ENCODE measurements around the gene DSCAML1.

DSCAML1 gene

DNA sequence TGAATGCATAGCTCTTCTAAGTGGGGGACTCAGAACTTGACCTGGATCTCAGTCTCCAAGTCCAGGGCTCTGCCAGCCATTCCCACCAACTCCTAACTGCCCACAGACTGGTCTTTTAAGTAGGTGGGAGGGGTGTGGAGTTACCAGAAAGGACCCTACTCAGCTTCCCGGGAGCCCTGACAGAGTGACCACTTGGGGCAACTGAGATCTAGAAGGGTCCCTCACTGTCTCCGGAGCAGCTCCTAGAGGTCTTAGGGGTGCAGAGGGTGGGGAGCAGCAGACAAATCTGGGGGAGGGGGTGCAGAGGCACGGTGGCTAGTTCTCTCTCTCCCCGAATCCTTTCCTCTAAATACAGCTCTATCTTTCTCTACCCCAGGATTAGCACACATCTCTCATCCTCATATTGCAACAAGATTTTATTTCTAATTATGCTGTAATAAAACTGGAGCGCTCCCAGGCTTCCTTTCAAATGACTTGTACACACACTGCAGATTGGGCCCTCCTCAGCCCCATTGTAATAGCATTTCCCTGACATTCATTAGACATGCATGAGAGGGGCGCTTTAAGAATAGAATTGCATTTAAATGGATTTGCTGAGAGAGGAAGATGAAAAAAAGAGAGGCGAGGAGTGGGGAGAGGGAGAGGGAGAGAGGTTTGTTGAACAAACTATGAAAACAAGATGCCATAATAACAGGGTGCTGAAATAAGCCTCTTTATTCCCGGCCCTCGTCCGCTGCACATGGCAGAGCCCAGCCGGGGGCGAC is 250.4 kb downstream of the DSCAML1 start:
- no peak for DNase-seq

DNA sequence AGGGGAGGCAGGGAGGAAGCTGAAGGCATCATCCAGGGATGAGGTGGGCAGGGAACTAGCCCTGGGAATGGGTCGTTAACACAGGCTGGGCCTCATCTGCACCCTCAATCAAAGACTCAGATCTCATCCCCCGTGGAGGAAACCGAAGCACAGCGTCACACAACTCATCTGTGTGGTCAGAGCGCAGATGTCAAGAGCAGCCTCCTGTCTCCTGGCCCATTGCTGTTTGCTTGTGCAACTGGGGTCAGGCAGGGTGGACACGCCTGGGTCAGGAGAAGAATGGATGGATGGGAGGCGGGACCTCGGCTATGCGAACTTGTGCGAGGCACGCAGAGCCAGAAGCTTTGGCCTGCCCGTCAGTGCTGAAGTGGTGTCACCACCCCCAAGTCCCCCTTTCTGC is 251.3 kb downstream of the DSCAML1 start:
- no peak for DNase-seq

- DNase-seq, result no peak
These were observed 252.8 kb downstream of the DSCAML1 start for GRCh38 chr11:117544130-117544800.

- no peak for DNase-seq
These were observed 255.8 kb downstream of the DSCAML1 start for GRCh38 chr11:117541211-117541610.

DNA sequence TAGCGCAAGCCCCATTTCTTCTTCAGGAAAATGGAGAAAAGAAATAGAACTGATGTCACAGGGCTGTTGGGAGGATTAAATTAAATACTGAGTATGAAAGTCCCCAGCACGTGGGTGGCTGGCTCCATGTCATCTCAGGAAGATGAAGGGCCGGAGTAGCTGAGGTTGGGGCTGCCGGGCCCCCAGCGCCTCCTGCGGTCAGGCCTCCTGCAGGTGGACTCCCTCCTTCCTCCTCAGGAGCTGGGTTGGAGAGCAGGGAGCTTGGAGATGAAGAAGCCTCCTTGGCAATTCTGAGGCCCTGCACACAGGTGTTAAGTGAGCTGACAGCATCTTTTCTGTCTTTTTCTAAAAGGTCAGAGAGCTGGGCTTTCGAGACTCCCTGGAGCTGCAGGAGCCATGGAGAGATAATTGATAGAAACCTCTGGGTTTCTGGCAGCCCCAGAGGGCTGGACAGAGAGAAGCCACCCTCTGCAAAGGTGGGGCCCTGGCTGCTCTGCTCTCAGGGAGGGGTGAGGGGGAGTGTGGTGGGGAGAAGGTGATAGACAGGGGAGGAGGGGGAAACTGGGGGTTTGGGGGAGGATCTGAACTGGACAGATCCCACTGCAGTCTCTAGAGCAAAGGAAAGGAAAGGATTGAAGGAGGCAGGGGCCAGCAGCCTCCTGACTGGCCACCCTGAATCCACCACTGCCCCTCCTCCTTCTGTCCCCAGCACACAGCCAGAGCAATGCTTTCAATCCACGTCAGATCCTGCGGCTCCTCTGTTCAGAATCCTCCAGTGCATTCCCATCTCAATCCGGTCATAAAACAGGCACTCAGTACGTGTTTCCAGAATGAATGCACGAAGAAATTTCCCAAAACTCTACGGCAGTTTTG is 258.5 kb downstream of the DSCAML1 start:
- peak in 1 of 14 donors; percentile 17 for DNase-seq

DNA sequence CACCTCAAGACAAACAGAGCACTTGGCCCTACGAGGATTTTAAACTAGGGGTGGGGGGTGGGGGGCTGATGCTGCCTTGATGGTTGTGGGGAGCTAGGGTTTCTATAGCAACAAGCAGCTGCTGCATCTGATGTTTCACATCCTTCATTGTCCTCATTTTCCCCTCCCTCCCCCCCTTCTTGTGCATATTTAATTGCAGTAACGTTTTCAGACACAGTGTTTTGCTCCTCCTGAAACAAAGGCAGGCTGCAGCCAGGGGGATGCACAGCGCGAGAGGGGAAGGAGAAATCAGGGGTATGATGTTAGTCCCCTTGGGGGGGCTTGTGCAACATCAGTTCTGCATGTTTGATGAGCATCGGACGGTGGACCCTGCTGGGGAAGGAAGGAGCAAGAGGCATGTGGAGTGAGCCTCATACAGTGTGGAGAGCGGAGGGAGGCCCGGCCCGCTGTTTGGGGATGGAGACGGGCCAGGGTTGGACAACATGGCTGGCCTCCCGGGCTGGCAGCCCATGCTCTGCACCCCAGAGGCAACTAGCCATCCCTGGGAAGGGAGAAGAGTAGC is 261.1 kb downstream of the DSCAML1 start:
- peak in 11 of 14 donors; percentile 30 to 86 (median 56) for DNase-seq

- DNase-seq, result peak in 12 of 14 donors; percentile 40 to 86 (median 68)
These were observed 261.7 kb downstream of the DSCAML1 start for GRCh38 chr11:117535201-117535849.

- no peak for DNase-seq
These were observed 264.4 kb downstream of the DSCAML1 start for GRCh38 chr11:117532568-117532967.

GRCh38 chr11:117529816-117530215 is 267.2 kb downstream of the DSCAML1 start:
- no peak for DNase-seq

DNA sequence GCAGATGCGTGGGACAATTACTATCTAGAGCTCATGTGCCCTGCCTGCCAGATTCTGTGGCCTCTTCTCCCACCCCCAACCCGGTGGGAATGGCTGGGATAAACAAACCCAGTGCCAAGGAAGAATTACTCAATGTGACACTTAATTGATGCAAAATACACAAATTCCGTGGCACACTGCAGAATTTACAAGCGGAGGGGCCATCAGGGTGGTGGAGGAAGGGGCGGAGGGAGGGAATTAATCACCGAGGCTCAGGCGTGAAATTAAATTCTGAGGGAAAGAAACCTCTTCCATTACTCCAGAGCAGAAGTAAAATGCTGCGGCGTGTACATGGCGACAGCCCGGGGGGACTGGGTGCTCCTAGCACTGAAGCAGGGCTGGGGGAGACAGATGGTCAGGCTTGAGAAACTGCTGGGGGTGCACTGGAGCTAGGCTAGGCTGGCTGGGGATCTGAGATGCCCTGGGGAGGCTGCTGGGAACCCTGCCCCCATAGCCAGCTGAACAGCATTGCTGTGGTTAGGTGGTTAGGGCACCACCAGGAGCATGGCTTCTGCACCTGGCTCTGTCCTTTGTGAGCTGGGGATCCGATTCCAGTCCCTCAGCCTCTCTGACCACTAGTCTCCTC is 268.8 kb downstream of the DSCAML1 start:
- DNase-seq, result no peak

DNA sequence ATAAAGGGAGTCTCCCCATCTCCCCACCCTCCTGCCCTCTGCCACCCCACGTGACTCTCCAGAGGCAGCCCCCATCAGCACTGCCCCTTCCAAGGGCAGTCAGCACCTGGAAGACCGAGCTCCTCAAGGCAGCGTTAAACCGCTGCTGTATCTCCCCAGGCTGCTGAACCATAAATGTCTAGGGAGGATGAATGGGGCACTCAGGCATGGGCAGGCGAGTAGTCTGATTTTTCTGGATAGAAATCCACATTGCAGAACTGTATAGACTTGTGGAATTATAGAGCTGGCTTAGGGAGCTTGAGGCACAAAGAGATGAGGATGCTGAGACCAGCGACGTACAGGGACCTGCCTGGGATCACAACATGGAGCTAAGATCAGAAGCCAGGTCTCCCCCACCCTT is 269.7 kb downstream of the DSCAML1 start:
- DNase-seq, result no peak

GRCh38 chr11:117525866-117526542 is 271.0 kb downstream of the DSCAML1 start:
- no peak for DNase-seq

- DNase-seq, result no peak
These were observed 272.4 kb downstream of the DSCAML1 start for GRCh38 chr11:117524468-117525183.

DNA sequence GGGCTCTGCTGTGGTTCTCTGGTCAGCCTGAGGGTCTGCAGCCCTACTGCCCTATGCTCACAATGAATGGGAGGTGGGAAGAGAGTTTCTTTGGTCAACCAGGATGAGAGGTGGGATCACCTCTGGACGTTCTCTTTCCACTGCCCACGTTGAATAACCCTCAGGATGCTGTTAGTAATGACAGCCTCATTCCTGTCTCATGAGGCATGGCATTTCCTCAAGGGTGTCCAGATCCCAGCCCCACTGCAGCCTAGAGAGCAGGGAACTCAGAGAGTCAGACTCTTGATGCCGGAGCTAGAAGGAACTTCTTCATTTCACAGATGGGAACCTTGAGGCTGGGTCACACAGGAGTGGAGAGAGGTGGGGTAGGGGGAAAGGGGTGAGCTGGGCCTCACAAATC is 273.3 kb downstream of the DSCAML1 start:
- no peak for DNase-seq

- no peak for DNase-seq
These were observed 275.0 kb downstream of the DSCAML1 start for GRCh38 chr11:117521974-117522373.

DNA sequence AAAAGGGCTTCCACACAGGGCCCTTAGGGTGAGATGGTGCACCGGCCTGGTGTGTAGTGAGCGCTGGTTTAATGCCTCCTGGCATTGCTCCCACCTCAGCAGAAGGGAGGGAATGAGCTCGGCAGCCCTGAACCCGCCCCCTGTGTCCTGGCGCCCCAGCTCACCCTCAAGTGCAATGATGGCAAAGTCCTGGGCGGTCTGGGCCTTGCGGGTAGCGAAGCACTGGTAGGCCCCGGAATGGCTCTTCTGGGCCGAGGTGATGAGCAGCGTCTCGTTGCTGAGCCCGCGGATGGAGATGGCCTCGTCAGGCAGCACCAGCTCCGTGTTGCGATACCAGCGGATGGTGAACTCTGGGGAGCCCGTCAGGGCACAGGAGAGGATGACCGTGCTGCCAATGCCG is 276.1 kb downstream of the DSCAML1 start:
- no peak for DNase-seq

GRCh38 chr11:117520201-117520600 is 276.8 kb downstream of the DSCAML1 start:
- no peak for DNase-seq

- no peak for DNase-seq
These were observed 277.4 kb downstream of the DSCAML1 start for GRCh38 chr11:117519590-117519989.

DNA sequence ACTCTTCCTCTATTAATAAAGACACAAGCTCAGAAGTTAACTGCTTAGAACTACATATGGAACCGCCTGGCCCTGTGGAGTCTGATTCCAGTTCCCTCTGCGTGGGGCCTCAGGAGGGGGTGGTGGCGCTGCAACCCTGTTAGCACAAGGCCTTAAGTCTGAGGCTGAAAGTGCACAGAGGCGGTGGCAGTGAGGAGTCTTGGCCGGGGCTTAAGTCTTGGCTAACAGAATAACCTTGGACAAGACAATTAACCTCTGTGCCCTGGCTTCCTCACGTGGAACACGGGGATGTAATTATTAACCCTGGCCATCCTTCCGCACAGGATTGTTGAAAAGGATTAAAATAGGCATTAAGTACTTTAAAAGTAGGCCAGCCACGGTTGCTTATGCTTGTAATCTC is 277.8 kb downstream of the DSCAML1 start:
- no peak for DNase-seq

- no peak for DNase-seq
These were observed 278.6 kb downstream of the DSCAML1 start for GRCh38 chr11:117518455-117518854.

Measured in C1 segment of cervical spinal cord (tissue), 14 donors.